DMS53 (cell line): Measurements from ENCODE around the gene APIP.

ENCODE experiments used
- DNase-seq: peaks from one replicate; lab custom pipeline; 2025; lab: John Stamatoyannopoulos, UW

APIP gene

DNA sequence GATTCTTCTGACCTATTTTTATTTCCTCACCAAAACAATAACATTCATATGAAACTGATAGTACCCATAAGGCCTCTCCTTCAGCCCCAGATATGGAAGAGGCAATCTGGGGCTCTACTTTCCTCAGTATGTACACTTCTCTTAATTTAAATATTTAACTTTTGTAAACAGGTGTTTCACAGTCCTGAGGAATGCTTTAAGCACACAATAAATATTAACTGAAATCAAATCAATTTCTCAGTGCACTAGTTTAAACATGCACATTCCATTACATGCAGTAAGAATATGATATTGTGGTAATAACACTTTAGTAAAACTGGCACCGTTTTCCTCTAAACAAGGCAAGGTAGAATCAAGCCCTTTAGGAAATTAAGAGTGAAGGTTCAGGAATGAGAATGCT is 28.9 kb downstream of the APIP start:
- no peak for DNase-seq

DNA sequence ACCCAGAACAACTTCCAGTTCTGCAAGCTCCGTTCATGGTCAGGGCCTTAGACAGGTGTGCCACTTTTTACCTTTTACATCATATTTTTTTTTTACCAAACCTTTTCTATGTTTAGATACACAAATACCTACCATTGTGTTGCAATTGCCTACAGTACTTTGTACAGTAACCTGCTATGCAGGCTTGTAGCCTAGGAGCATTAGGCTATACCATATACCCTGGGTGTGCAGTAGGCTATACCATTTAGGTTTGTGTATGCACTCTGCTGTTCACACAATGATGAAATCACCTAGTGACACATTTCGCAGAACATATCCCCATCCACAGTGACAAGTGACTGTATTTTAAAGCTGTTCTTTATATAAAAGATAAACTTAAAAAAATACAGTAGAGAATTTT is 29.6 kb downstream of the APIP start:
- DNase-seq: peak; percentile 34

GRCh38 chr11:34881900-34882299 is 34.3 kb downstream of the APIP start:
- DNase-seq: no peak

- DNase-seq: no peak
Measured at GRCh38 chr11:34877375-34877975, 38.7 kb downstream of the APIP start.

DNA sequence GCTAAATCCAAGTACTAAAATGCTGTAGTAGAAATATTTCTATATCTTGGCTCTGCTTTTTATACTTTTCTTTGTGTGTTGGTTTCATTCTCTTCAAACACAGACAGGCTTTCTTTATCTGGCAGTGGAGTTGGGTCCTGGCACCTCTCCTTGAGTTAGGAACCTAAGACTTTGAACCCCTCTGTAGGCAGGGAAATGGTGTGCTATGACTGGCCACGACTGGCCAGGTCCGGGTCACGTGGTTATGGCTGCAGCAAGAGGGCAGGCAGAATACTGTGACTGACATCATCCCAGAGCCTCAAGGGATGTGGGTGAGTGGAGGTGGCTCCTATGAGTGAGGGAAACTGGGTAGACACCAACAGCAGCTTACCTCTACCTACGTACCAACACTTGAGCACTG is 42.0 kb downstream of the APIP start:
- no peak for DNase-seq

DNA sequence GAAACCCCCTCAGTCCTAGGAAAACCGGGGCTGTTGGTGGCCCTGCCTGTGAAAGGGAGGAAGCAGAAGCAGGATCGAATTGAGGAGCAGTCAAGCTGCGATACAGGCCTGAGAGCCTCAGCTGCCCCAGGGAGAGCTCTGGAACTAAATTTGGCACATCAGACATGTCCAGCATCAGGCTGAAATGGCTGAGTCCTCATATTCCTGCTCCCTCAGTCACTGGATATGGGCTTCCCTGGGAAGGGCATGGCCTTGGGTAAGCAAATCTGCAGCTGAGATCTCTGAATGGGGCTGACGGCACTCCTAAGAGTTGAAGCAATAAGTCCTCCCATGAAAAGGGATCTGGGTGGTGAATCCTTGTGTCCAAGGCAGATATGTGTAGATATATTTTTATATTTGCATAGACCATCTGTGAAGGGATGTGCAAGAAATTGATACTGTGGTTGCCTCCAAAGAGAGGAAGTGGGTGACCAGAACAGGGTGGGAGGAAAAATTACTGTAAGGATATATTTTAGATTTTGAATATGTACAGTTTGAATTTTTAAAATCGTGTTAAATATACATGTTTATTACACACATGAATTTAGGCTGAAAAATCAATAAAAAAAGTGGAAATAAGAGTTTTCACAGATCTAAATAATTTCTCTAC is 45.5 kb downstream of the APIP start:
- no peak for DNase-seq

GRCh38 chr11:34869425-34869824 is 46.8 kb downstream of the APIP start:
- peak; percentile 12 for DNase-seq

GRCh38 chr11:34866375-34866774 is 49.8 kb downstream of the APIP start:
- DNase-seq: no peak

- no peak for DNase-seq
Measured at GRCh38 chr11:34865261-34865660, 50.9 kb downstream of the APIP start.

GRCh38 chr11:34864424-34864823 is 51.8 kb downstream of the APIP start:
- no peak for DNase-seq

- no peak for DNase-seq
Measured at GRCh38 chr11:34863048-34863447, 53.1 kb downstream of the APIP start.

DNA sequence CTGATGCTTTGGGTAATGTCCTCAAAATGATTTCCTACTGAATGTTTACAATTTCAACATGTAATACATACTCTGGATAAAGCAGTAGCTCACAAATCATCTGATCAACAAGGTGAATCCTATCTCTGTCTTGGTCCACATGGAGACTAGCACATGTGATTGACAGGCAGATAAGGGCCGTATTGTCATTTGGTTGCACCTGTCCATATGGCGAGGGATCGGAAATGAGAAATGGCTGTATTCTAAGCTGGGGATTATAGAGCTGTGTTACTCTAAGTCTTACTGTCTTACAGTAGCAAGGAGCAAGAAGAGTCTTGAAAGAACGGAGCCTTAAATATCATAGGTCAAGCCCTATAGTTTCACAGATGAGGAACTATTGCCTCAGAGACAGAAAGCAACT is 55.7 kb downstream of the APIP start:
- DNase-seq: no peak

GRCh38 chr11:34860034-34860433 is 56.1 kb downstream of the APIP start:
- peak; percentile 16 for DNase-seq

DNA sequence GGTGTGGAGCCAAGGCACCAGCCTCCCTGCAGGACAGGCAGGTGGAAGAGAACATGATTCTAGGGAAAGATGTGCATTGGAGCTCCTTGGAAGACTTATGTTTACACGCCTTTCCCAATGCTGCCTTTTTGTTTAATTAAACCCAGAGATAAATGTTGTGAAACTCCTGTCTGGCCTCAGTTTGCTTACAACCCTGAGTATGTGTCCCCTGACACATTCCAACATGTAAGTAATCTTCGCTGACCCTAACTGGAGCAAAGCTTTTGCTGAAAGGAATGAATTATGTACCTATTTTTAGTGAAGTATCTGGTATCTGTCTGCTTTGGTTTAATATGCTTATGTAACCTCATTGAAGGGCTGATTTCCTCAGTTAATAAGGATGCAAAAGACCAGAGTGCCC is 56.7 kb downstream of the APIP start:
- DNase-seq: no peak

DNA sequence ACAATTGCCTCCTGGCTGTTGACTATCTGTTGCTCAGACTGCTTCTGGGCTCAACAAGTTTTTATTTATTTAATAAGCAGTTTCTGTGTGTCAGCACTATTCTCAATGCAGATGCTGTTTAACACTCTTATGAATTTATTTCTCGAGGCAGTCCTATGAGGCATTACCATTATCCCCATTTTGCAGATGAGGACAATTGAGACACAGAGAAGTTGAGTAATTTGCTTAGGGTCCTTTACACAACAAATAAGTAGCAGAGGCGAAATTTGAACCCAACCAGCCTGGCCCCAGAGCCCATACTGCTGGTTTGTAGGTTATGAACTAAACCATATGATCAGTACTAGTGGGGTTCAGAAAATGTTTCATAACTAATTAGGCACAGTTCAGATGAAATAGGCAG is 58.7 kb downstream of the APIP start:
- DNase-seq: no peak

DNA sequence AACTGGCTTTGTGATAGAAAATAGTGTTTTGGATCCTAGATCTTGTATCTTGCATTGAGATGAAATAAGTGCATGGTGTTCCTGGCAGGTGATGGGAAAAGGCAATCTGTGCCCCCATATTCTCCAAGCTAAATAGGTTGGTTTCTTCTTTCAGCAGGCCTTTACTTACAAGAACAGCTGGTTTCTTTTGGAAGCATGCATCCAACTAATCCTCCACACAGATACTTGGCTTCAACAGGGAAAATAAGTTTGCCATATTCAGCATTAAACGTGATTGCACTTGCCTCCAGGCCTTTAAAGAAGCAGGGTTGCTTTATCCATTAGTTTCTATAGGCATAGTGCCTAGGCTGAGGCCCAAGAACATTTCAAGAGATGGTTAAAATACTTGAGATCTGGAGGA is 59.9 kb downstream of the APIP start:
- DNase-seq: no peak

DNA sequence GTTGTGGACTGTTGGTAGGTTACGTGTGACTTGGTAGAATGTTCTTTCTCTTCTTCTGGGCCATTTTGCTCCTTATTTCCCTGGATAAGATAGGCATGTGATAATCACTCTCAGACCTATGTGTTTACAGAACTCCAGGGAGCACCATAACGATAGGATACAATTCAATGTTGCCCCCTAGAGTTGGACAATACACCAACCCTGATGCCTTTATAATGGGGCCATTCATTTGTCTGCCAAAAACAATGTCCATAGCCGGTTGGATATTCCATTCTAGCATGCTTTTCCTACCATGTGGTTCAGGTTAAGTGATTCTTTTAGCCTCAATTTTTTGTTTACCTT is 60.5 kb downstream of the APIP start:
- peak; percentile 33 for DNase-seq

DNA sequence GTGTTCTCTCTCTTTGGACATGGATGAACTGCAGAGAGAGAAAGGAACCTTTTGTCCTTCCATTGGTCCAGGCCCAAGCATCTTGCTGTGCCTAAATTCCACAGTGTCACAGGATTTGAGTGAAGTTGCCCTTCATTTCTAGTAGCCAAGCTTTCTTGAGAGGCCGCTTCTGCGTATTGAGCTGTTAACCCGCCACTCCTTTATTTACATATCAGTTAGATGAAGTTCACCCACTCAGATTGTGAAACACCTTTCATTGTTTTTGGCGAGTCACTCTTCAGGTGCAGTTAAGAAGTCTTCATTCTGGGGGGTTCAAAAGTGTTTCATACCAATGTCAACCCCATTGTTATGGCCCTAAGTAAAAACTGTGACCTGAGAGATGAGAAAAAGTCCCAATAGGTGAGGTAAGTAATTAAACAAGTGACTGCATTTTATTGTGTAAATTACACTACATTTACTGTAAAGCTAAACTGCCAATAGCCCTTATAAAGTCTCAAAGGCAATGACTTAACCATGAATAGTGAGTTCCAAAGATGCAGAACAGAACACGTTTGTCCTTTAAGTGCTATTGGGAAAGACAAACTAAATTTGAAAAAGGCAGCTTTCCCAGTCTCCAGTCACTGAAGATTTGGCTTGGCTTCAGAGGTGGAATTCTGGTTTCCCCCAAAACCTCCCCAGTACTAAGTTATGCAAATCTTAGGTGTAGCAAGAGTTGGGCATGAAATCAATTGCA is 61.0 kb downstream of the APIP start:
- no peak for DNase-seq

- no peak for DNase-seq
Measured at GRCh38 chr11:34851916-34852315, 64.3 kb downstream of the APIP start.

GRCh38 chr11:34850334-34850733 is 65.8 kb downstream of the APIP start:
- DNase-seq: no peak

GRCh38 chr11:34846467-34846866 is 69.7 kb downstream of the APIP start:
- DNase-seq: no peak

DNA sequence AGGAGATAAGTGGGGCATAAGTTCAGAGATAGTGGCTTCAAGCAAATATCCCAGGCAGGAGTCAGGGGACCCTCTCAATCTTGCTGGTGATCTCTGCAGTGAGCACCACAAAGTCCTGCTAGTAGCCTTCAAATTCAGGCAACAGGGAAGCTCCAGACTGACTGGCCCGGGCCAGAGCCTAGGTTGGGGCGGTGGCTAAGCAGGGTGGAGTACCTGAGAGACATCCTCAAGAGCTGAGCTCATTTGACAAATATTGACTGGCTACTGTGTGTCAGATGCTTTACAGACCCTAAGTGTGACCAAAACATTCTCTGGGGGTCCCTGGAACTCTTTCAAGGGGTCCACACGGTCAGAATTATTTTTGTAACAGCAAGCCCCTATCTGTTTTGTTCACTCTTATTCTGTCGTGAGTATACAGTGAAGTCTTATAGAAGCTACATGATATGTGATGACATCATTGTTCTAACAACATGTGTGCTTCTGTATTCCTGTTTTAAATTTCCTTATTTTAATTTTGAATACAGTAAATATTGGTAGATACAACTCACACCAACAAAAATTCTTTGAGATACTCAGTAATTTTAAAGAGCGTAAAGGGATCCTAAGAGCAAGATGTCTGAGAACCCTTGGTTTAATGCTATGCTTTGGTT is 71.6 kb downstream of the APIP start:
- peak; percentile 22 for DNase-seq

DNA sequence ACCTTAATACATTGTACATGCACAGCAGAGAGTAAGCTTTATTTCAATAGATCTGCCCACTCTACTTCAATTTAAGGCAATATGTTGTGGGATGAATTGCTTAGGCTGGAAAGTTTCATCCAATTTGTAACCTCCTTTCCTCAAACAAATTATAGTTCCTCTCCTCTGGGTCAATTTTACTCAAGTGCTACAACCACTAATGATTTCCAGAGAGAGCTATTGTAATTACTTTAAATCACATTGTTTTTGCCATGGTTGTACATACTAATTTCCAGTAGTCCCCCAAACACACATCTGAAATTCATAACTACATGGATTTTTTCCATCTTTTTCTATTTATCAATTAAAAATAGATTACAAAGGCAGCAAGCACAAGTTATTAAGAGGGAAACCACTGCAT is 72.9 kb downstream of the APIP start:
- DNase-seq: no peak
